Measurements from ENCODE around the gene URB2. TPM values are rescaled to one million over a fixed set of nuclear protein-coding genes. Genes with fewer than 3 reads are reported as not detected.
A peak's percentile ranks its signal among the peaks of the same experiment; 100 is the strongest.

Gene URB2
- total RNA-seq, 2 experiments from 2014 or later, result 7.1 to 8.3 TPM

GRCh38 chr1:229661897-229662296 is 35.9 kb downstream of the URB2 start:
- Mint-ChIP-seq H3K4me1 (peaks cover 8% of the 10 kb centered on the region), H3K9me3 (no peaks in the 10 kb centered on the region), H3K27me3 (no peaks in the 10 kb centered on the region), H3K4me3 (no peak overlapping the region), H3K27ac (no peak overlapping the region), H3K36me3 (ENCODE audit: low read depth) (peaks cover 25% of the 10 kb centered on the region)
- POLR2A ChIA-PET, result no interaction called here
- DNase-seq, result no peak
- CTCF ChIA-PET, result interaction anchor here (0.6 to 2.5 kb wide), 9 partner anchors 9 to 650 kb away, joined by 3 to 11 read pairs (median 6); no protein-coding TSS in a partner anchor

GRCh38 chr1:229664133-229664689 is 38.2 kb downstream of the URB2 start:
- peaks cover 3% of the 10 kb centered on the region for H3K4me1 Mint-ChIP-seq
- no peaks in the 10 kb centered on the region for H3K9me3 Mint-ChIP-seq
- CTCF ChIA-PET, result no interaction called here
- peaks cover 11% of the 10 kb centered on the region for H3K36me3 Mint-ChIP-seq (ENCODE audit: low read depth)
- H3K27ac Mint-ChIP-seq, result no peak overlapping the region
- H3K4me3 Mint-ChIP-seq, result no peak overlapping the region
- DNase-seq, result peak; percentile 67
- POLR2A ChIA-PET, result no interaction called here
- H3K27me3 Mint-ChIP-seq, result no peaks in the 10 kb centered on the region

- Mint-ChIP-seq H3K27me3 (no peaks in the 10 kb centered on the region), H3K36me3 (ENCODE audit: low read depth) (peaks cover 5% of the 10 kb centered on the region), H3K9me3 (no peaks in the 10 kb centered on the region), H3K27ac (no peak overlapping the region), H3K4me3 (no peak overlapping the region), H3K4me1 (peaks cover 3% of the 10 kb centered on the region)
- POLR2A ChIA-PET, result no interaction called here
- CTCF ChIA-PET, result interaction anchor here (1.0 kb wide), 1 partner anchor 501 kb away, joined by 3 read pairs; no protein-coding TSS in a partner anchor
- no peak for DNase-seq
Measured at GRCh38 chr1:229665912-229666558, 40.0 kb downstream of the URB2 start.

- no peaks in the 10 kb centered on the region for H3K4me1 Mint-ChIP-seq
- ChIA-PET CTCF (interaction anchor here (1.0 kb wide), 1 partner anchor 500 kb away, joined by 3 read pairs; no protein-coding TSS in a partner anchor), POLR2A (no interaction called here)
- no peak overlapping the region for H3K4me3 Mint-ChIP-seq
- no peak for DNase-seq
- H3K27me3 Mint-ChIP-seq, result peaks cover 1% of the 10 kb centered on the region
- H3K27ac Mint-ChIP-seq, result no peak overlapping the region
- H3K9me3 Mint-ChIP-seq, result no peaks in the 10 kb centered on the region
- no peaks in the 10 kb centered on the region for H3K36me3 Mint-ChIP-seq (ENCODE audit: low read depth)
Measured at GRCh38 chr1:229666585-229666984, 40.5 kb downstream of the URB2 start.

GRCh38 chr1:229669333-229669732 is 43.3 kb downstream of the URB2 start:
- ChIA-PET POLR2A (no interaction called here), CTCF (no interaction called here)
- H3K9me3 Mint-ChIP-seq, result no peaks in the 10 kb centered on the region

GRCh38 chr1:229671310-229671709 is 45.3 kb downstream of the URB2 start:
- H3K36me3 Mint-ChIP-seq (ENCODE audit: low read depth), result no peaks in the 10 kb centered on the region

More at GRCh38 chr1:229669333-229669732, 43.3 kb downstream of the URB2 start:
- DNase-seq, result no peak
- Mint-ChIP-seq H3K4me1 (no peaks in the 10 kb centered on the region), H3K4me3 (no peak overlapping the region), H3K36me3 (ENCODE audit: low read depth) (no peaks in the 10 kb centered on the region), H3K27me3 (peaks cover 1% of the 10 kb centered on the region), H3K27ac (no peak overlapping the region)

GRCh38 chr1:229672246-229672645 is 46.2 kb downstream of the URB2 start:
- H3K27me3 Mint-ChIP-seq, result peaks cover 3% of the 10 kb centered on the region
- H3K4me1 Mint-ChIP-seq, result no peaks in the 10 kb centered on the region
- no peaks in the 10 kb centered on the region for H3K9me3 Mint-ChIP-seq
- H3K4me3 Mint-ChIP-seq, result no peak overlapping the region
- POLR2A ChIA-PET, result no interaction called here
- CTCF ChIA-PET, result interaction anchor here (1.0 to 2.2 kb wide), 2 partner anchors 11 to 81 kb away, joined by 3 to 11 read pairs; no protein-coding TSS in a partner anchor
- H3K36me3 Mint-ChIP-seq (ENCODE audit: low read depth), result no peaks in the 10 kb centered on the region
- DNase-seq, result no peak
- no peak overlapping the region for H3K27ac Mint-ChIP-seq

More at GRCh38 chr1:229671310-229671709, 45.3 kb downstream of the URB2 start:
- Mint-ChIP-seq H3K27me3 (peaks cover 3% of the 10 kb centered on the region), H3K4me1 (no peaks in the 10 kb centered on the region), H3K9me3 (no peaks in the 10 kb centered on the region), H3K27ac (no peak overlapping the region), H3K4me3 (no peak overlapping the region)
- DNase-seq, result no peak
- ChIA-PET POLR2A (no interaction called here), CTCF (interaction anchor here (2.2 kb wide), 1 partner anchor 10 kb away, joined by 11 read pairs; no protein-coding TSS in a partner anchor)

- no peaks in the 10 kb centered on the region for H3K4me1 Mint-ChIP-seq
- DNase-seq, result no peak
- no peaks in the 10 kb centered on the region for H3K36me3 Mint-ChIP-seq (ENCODE audit: low read depth)
- H3K27me3 Mint-ChIP-seq, result peaks cover 3% of the 10 kb centered on the region
- ChIA-PET CTCF (interaction anchor here (1.7 kb wide), 1 partner anchor 16 kb away, joined by 4 read pairs; no protein-coding TSS in a partner anchor), POLR2A (no interaction called here)
- no peak overlapping the region for H3K27ac Mint-ChIP-seq
- no peak overlapping the region for H3K4me3 Mint-ChIP-seq
- H3K9me3 Mint-ChIP-seq, result no peaks in the 10 kb centered on the region
Measured at GRCh38 chr1:229674042-229674441, 48.0 kb downstream of the URB2 start.

- no peaks in the 10 kb centered on the region for H3K9me3 Mint-ChIP-seq
- DNase-seq, result no peak
- no peaks in the 10 kb centered on the region for H3K36me3 Mint-ChIP-seq (ENCODE audit: low read depth)
- H3K27ac Mint-ChIP-seq, result no peak overlapping the region
- POLR2A ChIA-PET, result no interaction called here
- H3K4me3 Mint-ChIP-seq, result no peak overlapping the region
- CTCF ChIA-PET, result no interaction called here
- H3K4me1 Mint-ChIP-seq, result no peaks in the 10 kb centered on the region
- peaks cover 3% of the 10 kb centered on the region for H3K27me3 Mint-ChIP-seq
Measured at GRCh38 chr1:229675396-229675795, 49.3 kb downstream of the URB2 start.

- Mint-ChIP-seq H3K27ac (no peak overlapping the region), H3K4me1 (no peaks in the 10 kb centered on the region), H3K27me3 (peaks cover 24% of the 10 kb centered on the region), H3K4me3 (no peak overlapping the region), H3K9me3 (peaks cover 4% of the 10 kb centered on the region), H3K36me3 (ENCODE audit: low read depth) (peaks cover 3% of the 10 kb centered on the region)
- CTCF ChIA-PET, result no interaction called here
- POLR2A ChIA-PET, result no interaction called here
- DNase-seq, result no peak
Measured at GRCh38 chr1:229685149-229685548, 59.1 kb downstream of the URB2 start.

- H3K36me3 Mint-ChIP-seq (ENCODE audit: low read depth), result peaks cover 3% of the 10 kb centered on the region
- peaks cover 4% of the 10 kb centered on the region for H3K9me3 Mint-ChIP-seq
- ChIA-PET POLR2A (no interaction called here), CTCF (interaction anchor here (1.4 kb wide), 1 partner anchor 16 kb away, joined by 4 read pairs; no protein-coding TSS in a partner anchor)
- no peak for DNase-seq
- H3K4me3 Mint-ChIP-seq, result no peak overlapping the region
- no peak overlapping the region for H3K27ac Mint-ChIP-seq
- H3K4me1 Mint-ChIP-seq, result peaks cover 11% of the 10 kb centered on the region
- peaks cover 19% of the 10 kb centered on the region for H3K27me3 Mint-ChIP-seq
Measured at GRCh38 chr1:229689273-229689672, 63.2 kb downstream of the URB2 start.

- CTCF ChIA-PET, result interaction anchor here (1.4 kb wide), 1 partner anchor 16 kb away, joined by 4 read pairs; no protein-coding TSS in a partner anchor
- Mint-ChIP-seq H3K27ac (no peak overlapping the region), H3K27me3 (peaks cover 19% of the 10 kb centered on the region), H3K9me3 (peaks cover 4% of the 10 kb centered on the region), H3K4me1 (peaks cover 11% of the 10 kb centered on the region), H3K36me3 (ENCODE audit: low read depth) (peaks cover 3% of the 10 kb centered on the region), H3K4me3 (no peak overlapping the region)
- POLR2A ChIA-PET, result no interaction called here
- DNase-seq, result no peak
Measured at GRCh38 chr1:229689904-229690303, 63.9 kb downstream of the URB2 start.

- Mint-ChIP-seq H3K36me3 (ENCODE audit: low read depth) (no peaks in the 10 kb centered on the region), H3K4me3 (no peak overlapping the region), H3K27ac (no peak overlapping the region), H3K4me1 (peaks cover 11% of the 10 kb centered on the region), H3K27me3 (peaks cover 15% of the 10 kb centered on the region), H3K9me3 (no peaks in the 10 kb centered on the region)
- no peak for DNase-seq
- ChIA-PET POLR2A (no interaction called here), CTCF (no interaction called here)
Measured at GRCh38 chr1:229690662-229691061, 64.6 kb downstream of the URB2 start.

GRCh38 chr1:229691362-229691761 is 65.3 kb downstream of the URB2 start:
- no peak overlapping the region for H3K27ac Mint-ChIP-seq
- H3K36me3 Mint-ChIP-seq (ENCODE audit: low read depth), result no peaks in the 10 kb centered on the region
- H3K9me3 Mint-ChIP-seq, result no peaks in the 10 kb centered on the region
- H3K4me3 Mint-ChIP-seq, result no peak overlapping the region
- H3K27me3 Mint-ChIP-seq, result peaks cover 10% of the 10 kb centered on the region
- ChIA-PET CTCF (no interaction called here), POLR2A (no interaction called here)
- DNase-seq, result no peak
- H3K4me1 Mint-ChIP-seq, result peaks cover 11% of the 10 kb centered on the region

Measured in activated CD4-positive, alpha-beta memory T cell treated with anti-CD3 and anti-CD28 coated beads, Interleukin-2, amount 10 ng/mL, durations not matched to agents 7 days and 5 days (primary cell).